HG02885 (cell line): Measurements from ENCODE around the gene GPR141.

Experiments used
- ATAC-seq: cut with Tn5 transposase; IDR thresholded peaks from one replicate; pipeline ENCODE4 v1.9.1; 2021; ENCODE audit warnings: mild to moderate bottlenecking; ENCODE audit not compliant: unreplicated experiment, poor library complexity

The GPR141 gene

GRCh38 chr7:37771801-37772200 lies 88.2 kb downstream of the GPR141 start:
- no peak for ATAC-seq

DNA sequence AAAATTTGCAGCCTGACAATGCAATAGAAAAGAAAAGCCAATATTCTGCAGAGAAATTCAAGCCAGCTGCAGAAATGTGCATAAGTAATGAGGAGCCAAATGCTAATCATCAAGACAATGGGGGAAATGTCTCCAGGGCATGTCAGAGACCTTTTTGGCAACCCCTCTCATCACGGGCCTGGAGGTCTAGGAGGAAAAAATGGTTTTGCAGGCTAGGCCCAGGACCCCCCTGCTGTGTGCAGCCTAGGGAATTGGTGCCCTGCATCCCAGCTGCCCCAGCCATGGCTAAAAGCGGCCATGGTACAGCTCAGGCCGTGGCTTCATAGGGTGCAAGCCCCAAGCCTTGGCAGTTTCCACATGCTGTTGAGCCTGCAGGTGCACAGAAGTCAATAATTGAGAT lies 92.4 kb downstream of the GPR141 start:
- no peak for ATAC-seq

DNA sequence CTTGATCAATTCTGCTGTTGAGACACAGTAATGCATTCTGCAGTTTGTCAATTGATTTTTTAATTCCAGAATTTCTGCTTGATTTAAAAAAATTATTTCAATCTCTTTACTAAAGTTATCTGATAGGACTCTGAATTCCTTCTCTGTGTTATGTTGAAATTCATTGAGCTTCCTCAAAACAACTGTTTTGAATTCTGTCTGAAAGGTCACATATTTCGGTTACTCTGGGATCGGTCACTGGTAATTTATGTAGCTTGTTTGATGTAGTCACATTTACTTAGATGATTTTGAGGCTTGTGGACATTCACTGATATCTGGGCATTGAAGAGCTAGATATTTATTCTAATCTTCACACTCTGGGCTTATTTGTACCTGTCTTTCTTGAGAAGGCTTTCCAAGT lies 97.6 kb downstream of the GPR141 start:
- ATAC-seq = no peak

- no peak for ATAC-seq
These were observed 98.6 kb downstream of the GPR141 start for GRCh38 chr7:37782166-37782565.

DNA sequence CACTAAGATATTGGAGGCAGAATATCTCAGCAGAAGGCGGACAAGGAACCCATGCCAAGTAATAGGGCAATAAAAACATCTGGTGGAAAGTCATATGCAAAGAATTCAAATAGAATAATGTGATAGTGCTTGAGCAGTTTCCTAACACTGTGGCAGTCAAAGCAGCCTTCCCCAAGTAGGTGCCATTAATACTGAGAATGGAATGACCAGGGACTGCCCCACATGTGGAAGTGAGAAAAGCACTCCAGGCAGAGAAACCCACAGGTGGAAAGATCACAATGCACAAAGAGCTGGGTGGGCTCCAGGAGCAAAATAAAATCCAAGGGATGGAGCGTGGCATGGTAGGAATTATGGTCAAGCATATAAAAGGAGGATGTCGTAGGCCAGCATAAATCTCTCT lies 100.4 kb downstream of the GPR141 start:
- ATAC-seq = no peak

DNA sequence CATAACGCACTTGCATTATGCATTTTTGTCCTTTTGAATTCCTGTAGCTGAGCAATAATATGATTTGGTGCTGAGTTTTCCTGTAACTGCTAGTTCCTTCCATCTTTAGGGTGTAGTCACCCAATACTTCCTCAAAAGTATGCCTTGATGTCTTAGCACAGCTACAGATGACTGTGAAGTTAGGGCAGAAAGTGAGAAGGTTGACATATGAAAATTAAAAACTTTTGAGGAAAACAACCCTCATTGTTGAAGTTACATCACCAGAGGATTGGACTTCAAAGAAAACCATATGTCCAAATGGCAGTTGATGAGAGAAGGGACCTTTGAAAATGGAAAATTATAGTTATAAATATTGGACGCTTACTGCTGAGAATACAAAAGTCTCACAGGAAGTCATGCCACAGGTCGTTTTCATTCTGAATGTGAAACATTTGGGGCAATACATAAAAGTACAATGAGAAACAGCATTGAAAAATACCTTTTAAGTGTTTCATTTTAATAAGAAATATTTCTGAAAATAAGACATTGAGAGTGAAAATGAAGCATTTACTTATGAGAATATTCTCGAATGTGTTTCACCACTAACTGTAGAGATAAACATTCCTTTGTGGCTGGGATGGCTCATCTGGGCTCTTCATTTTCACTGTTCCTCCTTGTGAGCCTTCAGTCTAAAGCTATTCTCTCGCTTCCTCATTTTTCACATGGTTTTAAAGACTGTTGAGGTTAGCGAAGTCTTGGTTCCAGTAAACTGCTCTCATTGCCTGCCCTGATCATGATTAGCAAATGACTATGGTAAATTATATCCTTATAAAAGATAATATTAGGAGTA lies 103.4 kb downstream of the GPR141 start:
- peak; percentile 89 for ATAC-seq
